GM10248 (cell line): ENCODE data around the gene NECTIN3.

Experiments used
- CTCF ChIA-PET: fragments of 300-600 bp; sonication (Branson Sonifier 250); formaldehyde crosslinking; extraction: SDS; loops from one replicate; lab custom pipeline; 2021; ENCODE audit warnings: antibody characterized with exemption; lab: Yijun Ruan, JAX
- POLR2A ChIA-PET: fragments of 350-650 bp; sonication (Branson Sonifier 250); formaldehyde crosslinking; extraction: SDS; loops from one replicate; lab custom pipeline; 2020; ENCODE audit warnings: antibody characterized with exemption; lab: Yijun Ruan, JAX
- DNase-seq: peaks from one replicate; pipeline ENCODE4 v3.0.0; 2012; ENCODE audit errors: extremely low spot score
- CTCF ChIP-seq: IDR thresholded peaks from 2 replicates; pipeline ENCODE4 v1.5.1; 2012; ENCODE audit warnings: mild to moderate bottlenecking, low read depth; ENCODE audit errors: extremely low read depth, missing control alignments, control extremely low read depth

NECTIN3 gene

DNA sequence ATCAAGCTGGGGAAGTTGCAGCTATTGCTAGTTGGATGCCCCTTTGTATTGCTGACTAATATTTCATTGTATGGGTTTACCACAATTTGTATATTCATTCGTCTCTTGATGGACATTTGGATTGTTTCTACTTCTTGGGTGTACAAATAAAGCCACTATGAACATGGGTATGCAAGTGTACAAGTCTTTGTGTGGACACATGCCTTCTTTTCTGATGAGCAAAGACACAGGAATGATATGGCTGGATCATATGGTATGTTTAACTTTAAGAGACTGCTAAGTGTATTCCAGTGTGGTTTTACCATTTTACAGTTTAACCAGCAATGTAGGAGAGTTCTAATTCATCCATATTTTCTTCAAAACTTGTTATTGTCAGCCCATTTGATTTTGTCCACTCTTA, 32.2 kb downstream of the NECTIN3 start:
- DNase-seq, result no peak
- no peak for TF ChIP-seq CTCF
- ChIA-PET CTCF (no interaction called here), POLR2A (no interaction called here)

- ChIA-PET POLR2A (no interaction called here), CTCF (no interaction called here)
- no peak for TF ChIP-seq CTCF
Observed at GRCh38 chr3:111106993-111107661, 35.5 kb downstream of the NECTIN3 start.

DNA sequence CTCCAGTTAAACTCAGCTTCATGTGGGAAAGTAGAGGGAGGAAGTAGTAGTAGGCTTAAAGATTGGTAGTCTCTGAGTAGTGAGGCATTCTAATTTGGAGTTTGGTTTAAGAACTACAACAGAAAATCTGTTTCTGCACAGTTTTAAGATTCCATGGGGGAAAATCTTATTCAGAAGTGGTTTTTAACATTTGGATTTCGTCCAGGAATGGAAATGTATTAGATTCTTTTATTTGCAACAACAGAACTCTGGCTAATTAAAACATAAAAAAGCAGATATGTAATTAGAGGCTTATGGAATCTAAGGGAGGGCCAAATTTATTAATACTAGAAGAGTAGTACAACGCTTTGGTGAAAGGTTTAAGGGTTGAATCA, 36.0 kb downstream of the NECTIN3 start:
- DNase-seq, result no peak
- ChIA-PET POLR2A (no interaction called here), CTCF (no interaction called here)
- no peak for TF ChIP-seq CTCF

More at GRCh38 chr3:111106993-111107661, 35.5 kb downstream of the NECTIN3 start:
- no peak for DNase-seq

- ChIA-PET POLR2A (no interaction called here), CTCF (interaction anchor here (0.9 to 1.8 kb wide), 6 partner anchors 9 to 32 kb away, joined by 3 to 4 read pairs (median 3); no protein-coding TSS in a partner anchor)
- no peak for TF ChIP-seq CTCF
- DNase-seq, result no peak
Observed at GRCh38 chr3:111112913-111113312, 41.3 kb downstream of the NECTIN3 start.

DNA sequence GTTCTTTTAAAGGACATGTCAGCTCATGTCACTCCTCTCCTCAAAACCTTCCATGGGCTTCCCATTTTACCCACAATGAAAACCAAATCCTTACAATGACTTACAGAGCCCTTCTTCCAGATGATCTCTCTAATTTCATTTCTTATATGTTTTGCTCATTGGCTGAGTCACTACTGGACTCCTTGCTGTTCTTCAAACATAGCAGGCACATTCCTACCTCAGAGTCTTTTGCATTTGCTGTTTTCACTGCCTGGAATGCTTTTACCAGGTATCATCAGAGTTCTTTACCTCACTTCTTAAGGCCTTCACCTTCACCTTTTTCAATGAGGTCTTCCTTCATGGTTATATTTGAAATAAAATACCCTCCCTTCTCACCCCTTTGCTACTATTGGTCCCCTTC, 57.3 kb downstream of the NECTIN3 start:
- ChIA-PET CTCF (interaction anchor here (1.2 kb wide), 1 partner anchor 16 kb away, joined by 3 read pairs; no protein-coding TSS in a partner anchor), POLR2A (no interaction called here)
- DNase-seq, result no peak
- no peak for TF ChIP-seq CTCF

- TF ChIP-seq CTCF, result no peak
- no peak for DNase-seq
- CTCF ChIA-PET, result no interaction called here
- POLR2A ChIA-PET, result no interaction called here
Observed at GRCh38 chr3:111130827-111131226, 59.2 kb downstream of the NECTIN3 start.
